ENCODE data around the gene FMN1. TPM values are rescaled to one million over a fixed set of nuclear protein-coding genes. Genes with fewer than 3 reads are reported as not detected.

FMN1 gene
- total RNA-seq, 1 experiment from 2014 or later = 25.8 TPM

DNA sequence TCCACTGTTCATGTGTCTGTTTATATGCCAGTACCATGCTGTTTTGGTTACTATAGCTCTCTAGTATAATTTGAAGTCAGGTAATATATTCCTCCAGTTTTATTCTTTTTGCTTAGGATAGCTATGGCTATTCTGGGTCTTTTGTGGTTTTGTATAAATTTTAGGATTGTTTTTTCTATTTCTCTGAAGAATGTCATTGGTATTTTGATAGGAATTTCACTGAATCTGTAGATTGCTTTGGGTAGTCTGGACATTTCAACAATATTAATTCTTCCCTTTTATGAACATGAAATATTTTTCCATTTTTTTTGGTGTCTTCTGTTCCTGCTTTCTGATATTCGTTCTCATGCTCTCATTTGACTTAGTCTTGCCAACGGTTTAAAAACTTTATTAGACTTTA, 437.1 kb downstream of the FMN1 start:
- Histone ChIP-seq H3K27ac (no peak overlapping the region), H3K4me3 (no peak overlapping the region), H3K36me3 (ENCODE audit: low read depth) (no peaks in the 10 kb centered on the region), H3K9me3 (ENCODE audit: insufficient read depth, low read depth) (no peaks in the 10 kb centered on the region), H3K79me2 (ENCODE audit: low read depth) (no peaks in the 10 kb centered on the region), H3K4me1 (replicated peaks; ENCODE audit: insufficient read depth) (no peaks in the 10 kb centered on the region), H3K9me2 (ENCODE audit: insufficient read depth) (no peaks in the 10 kb centered on the region), H3K4me2 (no peak overlapping the region), H2AFZ (no peak overlapping the region), H3K27me3 (ENCODE audit: insufficient read depth, low read depth) (no peaks in the 10 kb centered on the region), H4K20me1 (ENCODE audit: insufficient read depth) (no peaks in the 10 kb centered on the region), H3F3A (ENCODE audit: insufficient read depth, low read depth) (no peaks in the 10 kb centered on the region)
- intact Hi-C loops (cut with micrococcal nuclease; ENCODE audit: unreplicated experiment) = no loop called here
- POLR2A ChIA-PET (ENCODE audit: unreplicated experiment) = no interaction called here
- no peak for DNase-seq
- TF ChIP-seq EZH2 (IDR thresholded peaks at IDR 0.05; ENCODE audit: low read depth) = no peak
- TF ChIP-seq, protein P1, sequence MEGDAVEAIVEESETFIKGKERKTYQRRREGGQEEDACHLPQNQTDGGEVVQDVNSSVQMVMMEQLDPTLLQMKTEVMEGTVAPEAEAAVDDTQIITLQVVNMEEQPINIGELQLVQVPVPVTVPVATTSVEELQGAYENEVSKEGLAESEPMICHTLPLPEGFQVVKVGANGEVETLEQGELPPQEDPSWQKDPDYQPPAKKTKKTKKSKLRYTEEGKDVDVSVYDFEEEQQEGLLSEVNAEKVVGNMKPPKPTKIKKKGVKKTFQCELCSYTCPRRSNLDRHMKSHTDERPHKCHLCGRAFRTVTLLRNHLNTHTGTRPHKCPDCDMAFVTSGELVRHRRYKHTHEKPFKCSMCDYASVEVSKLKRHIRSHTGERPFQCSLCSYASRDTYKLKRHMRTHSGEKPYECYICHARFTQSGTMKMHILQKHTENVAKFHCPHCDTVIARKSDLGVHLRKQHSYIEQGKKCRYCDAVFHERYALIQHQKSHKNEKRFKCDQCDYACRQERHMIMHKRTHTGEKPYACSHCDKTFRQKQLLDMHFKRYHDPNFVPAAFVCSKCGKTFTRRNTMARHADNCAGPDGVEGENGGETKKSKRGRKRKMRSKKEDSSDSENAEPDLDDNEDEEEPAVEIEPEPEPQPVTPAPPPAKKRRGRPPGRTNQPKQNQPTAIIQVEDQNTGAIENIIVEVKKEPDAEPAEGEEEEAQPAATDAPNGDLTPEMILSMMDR (conservative IDR thresholded peaks at IDR 0.05) = no peak
- BruUV-seq (replicated peaks) = no TSS peak
- CTCF ChIA-PET = no interaction called here

DNA sequence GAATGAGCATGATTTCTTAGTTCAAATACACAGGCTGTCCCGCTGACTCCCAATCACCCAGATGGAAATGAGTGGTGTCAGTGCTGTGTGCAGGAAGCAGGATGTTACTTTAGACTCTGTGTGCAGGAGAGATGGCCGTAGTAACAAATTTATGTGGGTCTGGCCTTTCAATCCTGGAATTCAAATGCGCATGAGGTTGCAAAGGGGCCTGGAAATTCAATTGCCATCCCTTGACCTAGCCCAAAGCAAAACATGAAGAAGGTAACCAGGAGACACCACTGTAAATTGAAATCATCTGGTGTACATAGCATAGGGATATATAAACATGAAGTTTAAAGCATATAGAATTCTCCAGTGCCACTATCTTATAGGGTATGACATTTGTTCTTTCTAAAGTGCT, 443.5 kb downstream of the FMN1 start:
- Histone ChIP-seq H3K4me3 (no peak overlapping the region), H4K20me1 (ENCODE audit: insufficient read depth) (no peaks in the 10 kb centered on the region), H3K4me2 (no peak overlapping the region), H3K27ac (no peak overlapping the region), H3K9me3 (ENCODE audit: insufficient read depth, low read depth) (no peaks in the 10 kb centered on the region), H3K36me3 (ENCODE audit: low read depth) (no peaks in the 10 kb centered on the region), H2AFZ (no peak overlapping the region), H3K27me3 (ENCODE audit: insufficient read depth, low read depth) (no peaks in the 10 kb centered on the region), H3K9me2 (ENCODE audit: insufficient read depth) (no peaks in the 10 kb centered on the region), H3F3A (ENCODE audit: insufficient read depth, low read depth) (no peaks in the 10 kb centered on the region), H3K79me2 (ENCODE audit: low read depth) (no peaks in the 10 kb centered on the region), H3K4me1 (replicated peaks; ENCODE audit: insufficient read depth) (no peaks in the 10 kb centered on the region)
- no peak for DNase-seq
- BruUV-seq (replicated peaks) = no TSS peak
- TF ChIP-seq, protein P1 (conservative IDR thresholded peaks at IDR 0.05) = no peak
- TF ChIP-seq EZH2 (IDR thresholded peaks at IDR 0.05; ENCODE audit: low read depth) = no peak
- CTCF ChIA-PET = no interaction called here
- POLR2A ChIA-PET (ENCODE audit: unreplicated experiment) = no interaction called here
- intact Hi-C loops (cut with micrococcal nuclease; ENCODE audit: unreplicated experiment) = no loop called here

DNA sequence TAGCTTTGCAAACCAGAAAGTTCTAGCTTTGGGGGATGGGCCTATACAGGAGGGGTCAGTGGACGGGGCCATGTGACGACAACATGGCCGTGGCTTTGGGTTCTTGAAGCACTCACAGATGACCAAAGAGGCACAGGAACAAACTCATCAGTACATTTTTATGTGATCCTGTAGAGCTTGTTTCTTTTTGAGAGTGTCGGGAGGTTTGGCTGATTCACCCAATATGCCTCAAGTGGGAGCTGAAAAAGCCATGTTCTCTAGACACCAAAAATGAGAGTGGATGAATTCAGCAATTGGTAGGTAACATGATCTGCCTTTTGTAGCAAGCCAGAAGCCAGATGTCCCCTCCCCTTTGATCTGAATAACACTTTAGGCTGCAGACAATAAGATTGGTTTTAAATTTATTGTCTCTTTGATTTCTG, 446.6 kb downstream of the FMN1 start:
- Histone ChIP-seq H3K36me3 (ENCODE audit: low read depth) (no peaks in the 10 kb centered on the region), H3K27me3 (ENCODE audit: insufficient read depth, low read depth) (no peaks in the 10 kb centered on the region), H3K9me3 (ENCODE audit: insufficient read depth, low read depth) (no peaks in the 10 kb centered on the region), H3F3A (ENCODE audit: insufficient read depth, low read depth) (no peaks in the 10 kb centered on the region), H3K79me2 (ENCODE audit: low read depth) (no peaks in the 10 kb centered on the region), H3K27ac (no peak overlapping the region), H2AFZ (no peak overlapping the region), H3K4me1 (replicated peaks; ENCODE audit: insufficient read depth) (no peaks in the 10 kb centered on the region; the same call in 1 of the 2 replicates), H3K9me2 (ENCODE audit: insufficient read depth) (no peaks in the 10 kb centered on the region), H3K4me2 (no peak overlapping the region), H3K4me3 (no peak overlapping the region), H4K20me1 (ENCODE audit: insufficient read depth) (no peaks in the 10 kb centered on the region)
- intact Hi-C loops (cut with micrococcal nuclease; ENCODE audit: unreplicated experiment) = no loop called here
- no peak for DNase-seq
- BruUV-seq (replicated peaks) = no TSS peak
- CTCF ChIA-PET = no interaction called here
- TF ChIP-seq, protein P1 (conservative IDR thresholded peaks at IDR 0.05) = no peak
- TF ChIP-seq EZH2 (IDR thresholded peaks at IDR 0.05; ENCODE audit: low read depth) = no peak
- POLR2A ChIA-PET (ENCODE audit: unreplicated experiment) = no interaction called here
